ENCODE measurements around the gene SVEP1. TPM values are rescaled to one million over a fixed set of nuclear protein-coding genes. Genes with fewer than 3 reads are reported as not detected.

Gene SVEP1
- total and polyA plus RNA-seq, 2 donors (not counting 1 experiment from before 2014, with no cell fraction given), result not detected

DNA sequence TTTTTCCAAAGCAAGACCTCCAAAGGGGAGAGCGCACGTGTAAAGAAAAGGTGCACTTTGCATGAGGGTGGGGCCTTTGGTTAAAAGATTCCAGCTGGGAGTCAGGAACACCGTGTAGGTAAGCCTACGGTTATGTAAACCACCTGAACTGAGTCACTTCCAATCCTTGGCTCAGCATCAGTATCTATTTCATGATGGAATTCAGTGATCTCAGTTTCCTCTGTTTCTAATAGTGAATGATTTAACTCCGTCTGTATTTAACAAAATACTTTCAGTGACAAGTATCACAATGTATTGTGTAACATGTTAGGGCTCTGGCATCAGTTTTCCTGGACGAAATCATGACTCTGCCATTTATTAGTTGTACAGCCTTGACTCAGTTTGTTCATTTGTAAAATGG is 1.3 kb upstream of the SVEP1 start:
- H3K27ac ChIP-seq (ENCODE audit: low read length in 2 of 2), result no peak overlapping the region
- H3K27me3 ChIP-seq (replicated peaks in 1 of 4; ENCODE audit: control extremely low read depth in 1 of 4, control insufficient read depth in 3 of 4, insufficient read depth in 4 of 4, low read length in 3 of 4), result peaks cover 0 to 14% (median 7%) of the 10 kb centered on the region in 4 experiments
- no peak overlapping the region for H3K4me3 Mint-ChIP-seq
- no peaks in the 10 kb centered on the region for H3K36me3 ChIP-seq (replicated peaks in 1 of 2; ENCODE audit: control extremely low read depth in 1 of 2, control insufficient read depth in 1 of 2, extremely low read depth in 1 of 2, insufficient read depth in 2 of 2, low read length in 1 of 2)
- H3K9me3 ChIP-seq (ENCODE audit: control extremely low read depth in 1 of 3, control insufficient read depth in 2 of 3, insufficient read depth in 1 of 3, low read length in 2 of 3), result no peaks in the 10 kb centered on the region
- 96% methylated on average over 3 of the region's 6 CpGs for WGBS (ENCODE audit: insufficient coverage)
- H2AFZ ChIP-seq (ENCODE audit: insufficient read depth, low read depth, low read length, poor library complexity, severe bottlenecking), result no peak overlapping the region
- H3K4me2 ChIP-seq (replicated peaks; ENCODE audit: low read depth, low read length, poor library complexity, severe bottlenecking), result no peak overlapping the region
- ATAC-seq (ENCODE audit: low read depth) (no peak), DNase-seq (no peak)
- H3K9me3 Mint-ChIP-seq (ENCODE audit: insufficient read depth), result peaks cover 2% of the 10 kb centered on the region
- H4K20me1 ChIP-seq (ENCODE audit: control insufficient read depth, insufficient read depth, low read length, poor library complexity, severe bottlenecking), result no peaks in the 10 kb centered on the region
- intact Hi-C loops (cut with micrococcal nuclease), result no loop called here
- no peak for TF ChIP-seq EZH2 (IDR thresholded peaks at IDR 0.05; ENCODE audit: borderline replicate concordance, insufficient read depth, low read depth, low read length, poor library complexity, severe bottlenecking)
- TF ChIP-seq, protein P1, sequence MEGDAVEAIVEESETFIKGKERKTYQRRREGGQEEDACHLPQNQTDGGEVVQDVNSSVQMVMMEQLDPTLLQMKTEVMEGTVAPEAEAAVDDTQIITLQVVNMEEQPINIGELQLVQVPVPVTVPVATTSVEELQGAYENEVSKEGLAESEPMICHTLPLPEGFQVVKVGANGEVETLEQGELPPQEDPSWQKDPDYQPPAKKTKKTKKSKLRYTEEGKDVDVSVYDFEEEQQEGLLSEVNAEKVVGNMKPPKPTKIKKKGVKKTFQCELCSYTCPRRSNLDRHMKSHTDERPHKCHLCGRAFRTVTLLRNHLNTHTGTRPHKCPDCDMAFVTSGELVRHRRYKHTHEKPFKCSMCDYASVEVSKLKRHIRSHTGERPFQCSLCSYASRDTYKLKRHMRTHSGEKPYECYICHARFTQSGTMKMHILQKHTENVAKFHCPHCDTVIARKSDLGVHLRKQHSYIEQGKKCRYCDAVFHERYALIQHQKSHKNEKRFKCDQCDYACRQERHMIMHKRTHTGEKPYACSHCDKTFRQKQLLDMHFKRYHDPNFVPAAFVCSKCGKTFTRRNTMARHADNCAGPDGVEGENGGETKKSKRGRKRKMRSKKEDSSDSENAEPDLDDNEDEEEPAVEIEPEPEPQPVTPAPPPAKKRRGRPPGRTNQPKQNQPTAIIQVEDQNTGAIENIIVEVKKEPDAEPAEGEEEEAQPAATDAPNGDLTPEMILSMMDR (IDR thresholded peaks at IDR 0.05), result no peak
- no peak overlapping the region for H3K4me3 ChIP-seq (ENCODE audit: control extremely low read depth in 1 of 5, extremely low read depth in 1 of 5, insufficient read depth in 1 of 5, low read depth in 2 of 5, low read length in 4 of 5)
- H3K9ac ChIP-seq (ENCODE audit: low read length), result no peak overlapping the region
- no peaks in the 10 kb centered on the region for H3K4me1 ChIP-seq (ENCODE audit: control insufficient read depth in 2 of 2, insufficient read depth in 2 of 2, low read length in 2 of 2)
- no peaks in the 10 kb centered on the region for H3K79me2 ChIP-seq (ENCODE audit: control insufficient read depth, insufficient read depth, low read length)
- H3K27me3 Mint-ChIP-seq, result peaks cover 40% of the 10 kb centered on the region
- ChIA-PET CTCF (no interaction called here), POLR2A (no interaction called here)
- peaks cover 4% of the 10 kb centered on the region for H3K4me1 Mint-ChIP-seq
- no peak overlapping the region for H3K27ac Mint-ChIP-seq

DNA sequence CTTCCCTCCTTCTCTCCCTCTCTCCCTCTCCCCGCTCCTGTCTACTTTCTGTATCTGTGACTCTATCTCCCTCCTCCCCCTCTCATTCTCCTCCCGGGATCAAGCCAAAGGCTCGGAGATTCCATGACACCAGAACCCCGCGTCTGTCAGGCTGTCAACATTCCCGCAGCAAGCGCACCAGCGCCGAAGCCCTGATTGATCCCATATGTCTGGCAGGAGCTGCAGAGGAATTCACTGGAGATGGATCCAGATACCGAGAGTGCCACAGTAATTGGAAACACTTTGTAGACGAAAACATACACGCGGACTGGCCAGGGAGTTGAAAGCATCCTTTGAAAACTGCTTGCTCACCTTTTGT is 300 bp upstream of the SVEP1 start:
- Histone ChIP-seq H3K36me3 (replicated peaks in 1 of 2; ENCODE audit: control extremely low read depth in 1 of 2, control insufficient read depth in 1 of 2, extremely low read depth in 1 of 2, insufficient read depth in 2 of 2, low read length in 1 of 2) (no peaks in the 10 kb centered on the region), H3K27me3 (replicated peaks in 1 of 4; ENCODE audit: control extremely low read depth in 1 of 4, control insufficient read depth in 3 of 4, insufficient read depth in 4 of 4, low read length in 3 of 4) (peaks cover 0 to 14% (median 7%) of the 10 kb centered on the region in 4 experiments), H3K9me3 (ENCODE audit: control extremely low read depth in 1 of 3, control insufficient read depth in 2 of 3, insufficient read depth in 1 of 3, low read length in 2 of 3) (no peaks in the 10 kb centered on the region), H3K4me1 (ENCODE audit: control insufficient read depth in 2 of 2, insufficient read depth in 2 of 2, low read length in 2 of 2) (no peaks in the 10 kb centered on the region), H4K20me1 (ENCODE audit: control insufficient read depth, insufficient read depth, low read length, poor library complexity, severe bottlenecking) (no peaks in the 10 kb centered on the region), H3K79me2 (ENCODE audit: control insufficient read depth, insufficient read depth, low read length) (no peaks in the 10 kb centered on the region), H3K27ac (ENCODE audit: low read length in 2 of 2) (no peak overlapping the region), H3K4me3 (ENCODE audit: control extremely low read depth in 1 of 5, extremely low read depth in 1 of 5, insufficient read depth in 1 of 5, low read depth in 2 of 5, low read length in 4 of 5) (no peak overlapping the region), H3K9ac (ENCODE audit: low read length) (no peak overlapping the region), H3K4me2 (replicated peaks; ENCODE audit: low read depth, low read length, poor library complexity, severe bottlenecking) (no peak overlapping the region), H2AFZ (ENCODE audit: insufficient read depth, low read depth, low read length, poor library complexity, severe bottlenecking) (no peak overlapping the region)
- POLR2A ChIA-PET, result no interaction called here
- no peak overlapping the region for H3K27ac Mint-ChIP-seq
- ATAC-seq (ENCODE audit: low read depth) (no peak), DNase-seq (no peak)
- no peak for TF ChIP-seq EZH2 (IDR thresholded peaks at IDR 0.05; ENCODE audit: borderline replicate concordance, insufficient read depth, low read depth, low read length, poor library complexity, severe bottlenecking)
- TF ChIP-seq, protein P1 (IDR thresholded peaks at IDR 0.05), result no peak
- peaks cover 4% of the 10 kb centered on the region for H3K4me1 Mint-ChIP-seq
- H3K27me3 Mint-ChIP-seq, result peaks cover 40% of the 10 kb centered on the region
- CTCF ChIA-PET, result no interaction called here
- WGBS (ENCODE audit: insufficient coverage), result 8% methylated on average over 12 of the region's 13 CpGs
- H3K9me3 Mint-ChIP-seq (ENCODE audit: insufficient read depth), result no peaks in the 10 kb centered on the region
- no peak overlapping the region for H3K4me3 Mint-ChIP-seq
- intact Hi-C loops (cut with micrococcal nuclease), result no loop called here

Data from B cell (primary cell).